ENCODE measurements around the gene TYW1B.
"Not testable (repeated sequence)": the region's sequence is repeated elsewhere in the genome, so short reads cannot be mapped to it uniquely, and the experiment has no call there.

TYW1B gene, protein sequence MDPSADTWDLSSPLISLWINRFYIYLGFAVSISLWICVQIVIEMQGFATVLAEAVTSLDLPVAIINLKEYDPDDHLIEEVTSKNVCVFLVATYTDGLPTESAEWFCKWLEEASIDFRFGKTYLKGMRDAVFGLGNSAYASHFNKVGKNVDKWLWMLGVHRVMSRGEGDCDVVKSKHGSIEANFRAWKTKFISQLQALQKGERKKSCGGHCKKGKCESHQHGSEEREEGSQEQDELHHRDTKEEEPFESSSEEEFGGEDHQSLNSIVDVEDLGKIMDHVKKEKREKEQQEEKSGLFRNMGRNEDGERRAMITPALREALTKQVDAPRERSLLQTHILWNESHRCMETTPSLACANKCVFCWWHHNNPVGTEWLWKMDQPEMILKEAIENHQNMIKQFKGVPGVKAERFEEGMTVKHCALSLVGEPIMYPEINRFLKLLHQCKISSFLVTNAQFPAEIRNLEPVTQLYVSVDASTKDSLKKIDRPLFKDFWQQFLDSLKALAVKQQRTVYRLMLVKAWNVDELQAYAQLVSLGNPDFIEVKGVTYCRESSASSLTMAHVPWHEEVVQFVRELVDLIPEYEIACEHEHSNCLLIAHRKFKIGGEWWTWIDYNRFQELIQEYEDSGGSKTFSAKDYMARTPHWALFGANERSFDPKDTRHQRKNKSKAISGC

DNA sequence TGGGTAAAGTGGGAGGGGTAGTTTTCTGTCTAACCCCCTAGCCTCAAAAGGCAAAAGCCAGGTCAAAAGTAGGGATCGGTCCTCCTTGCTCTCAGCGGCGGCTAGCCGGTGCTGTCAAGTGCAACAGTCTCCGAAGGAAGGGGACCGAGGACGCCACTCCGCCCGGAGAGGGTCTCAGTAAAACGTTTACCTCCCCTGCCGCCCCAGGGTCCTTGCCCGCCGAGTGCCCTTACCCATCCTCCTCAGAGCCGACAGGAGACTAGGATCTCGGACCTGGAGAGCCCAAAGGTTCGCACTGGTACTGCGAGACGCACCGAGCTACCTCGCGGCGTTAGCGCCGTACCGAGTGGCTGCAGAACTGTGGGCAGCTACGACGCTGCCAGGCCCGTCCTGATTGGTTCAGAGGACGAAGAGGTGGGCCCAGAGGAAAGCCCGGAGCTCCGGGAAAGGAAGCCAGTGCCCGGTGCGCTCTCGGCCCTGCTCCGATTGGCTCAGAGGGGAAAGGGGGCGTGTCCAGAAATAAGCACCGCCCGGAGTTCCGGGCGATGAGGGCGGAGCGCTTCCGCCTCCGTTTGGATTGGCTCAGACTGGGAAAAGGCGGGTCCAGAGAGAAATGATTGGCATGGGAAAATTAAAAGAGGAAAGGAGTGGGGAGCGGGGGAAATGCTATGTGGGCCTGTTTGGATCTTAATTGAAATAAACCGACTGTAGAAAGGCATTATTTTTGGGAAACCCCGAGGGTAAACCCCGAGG, at the start of gene TYW1B:
TSS of gene TYW1B (minus strand) at position 362 of the 753 bp plus-strand sequence. CDS start at position 237, 125 bp downstream.
- peak; percentile 81 to 94 for DNase-seq

GRCh38 chr7:72867591-72867990, 39.6 kb upstream of the TYW1B start:
- not testable (repeated sequence) for DNase-seq

DNA sequence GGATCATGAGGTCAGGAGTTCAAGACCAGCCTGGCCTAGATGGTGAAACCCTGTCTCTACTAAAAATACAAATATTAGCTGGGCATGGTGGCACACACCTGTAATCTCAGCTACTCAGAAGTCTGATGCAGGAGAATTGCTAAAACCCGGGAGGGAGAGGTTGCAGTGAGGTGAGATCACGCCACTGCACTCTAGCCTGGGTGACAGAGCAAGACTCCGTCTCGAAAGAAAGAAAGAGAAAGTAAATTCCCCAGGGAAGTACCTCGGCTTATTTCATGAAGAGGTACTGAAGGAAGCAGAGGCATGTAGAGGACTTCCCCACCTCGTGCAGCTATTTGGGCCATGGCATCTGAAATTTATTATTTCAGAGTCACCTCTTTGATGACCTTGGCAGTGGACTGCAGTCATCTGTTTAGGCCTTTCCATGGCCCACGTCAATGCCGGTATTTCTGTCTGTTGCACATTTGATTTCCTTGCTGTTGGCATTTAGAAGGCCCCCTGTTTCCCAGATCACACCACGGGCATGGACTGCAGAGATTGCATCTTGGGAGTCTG, 30.9 kb upstream of the TYW1B start:
- not testable (repeated sequence) for DNase-seq

- DNase-seq: peak in 1 of 2 experiments; percentile 8
These were observed 29.9 kb upstream of the TYW1B start for GRCh38 chr7:72857925-72858324.

- not testable (repeated sequence) for DNase-seq
These were observed 27.3 kb upstream of the TYW1B start for GRCh38 chr7:72855261-72855660.

DNA sequence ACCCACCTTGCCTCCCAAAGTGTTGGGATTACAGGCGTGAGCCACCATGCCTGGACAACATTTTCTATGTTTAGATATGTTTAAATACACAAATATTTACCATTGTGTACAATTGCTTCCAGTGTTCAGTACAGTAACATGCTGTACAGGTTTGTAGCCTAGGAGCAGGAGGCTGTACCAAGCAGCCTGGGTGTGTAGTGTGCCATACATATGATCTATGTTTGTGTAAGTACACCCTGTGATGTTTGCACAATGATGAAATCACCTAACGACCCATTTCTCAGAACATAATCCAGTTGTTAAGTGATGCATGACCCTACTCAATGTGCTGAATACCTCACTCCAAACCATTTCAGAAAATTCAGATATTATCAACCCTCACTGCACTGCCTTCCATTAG, 24.9 kb upstream of the TYW1B start:
- DNase-seq: not testable (repeated sequence)

DNA sequence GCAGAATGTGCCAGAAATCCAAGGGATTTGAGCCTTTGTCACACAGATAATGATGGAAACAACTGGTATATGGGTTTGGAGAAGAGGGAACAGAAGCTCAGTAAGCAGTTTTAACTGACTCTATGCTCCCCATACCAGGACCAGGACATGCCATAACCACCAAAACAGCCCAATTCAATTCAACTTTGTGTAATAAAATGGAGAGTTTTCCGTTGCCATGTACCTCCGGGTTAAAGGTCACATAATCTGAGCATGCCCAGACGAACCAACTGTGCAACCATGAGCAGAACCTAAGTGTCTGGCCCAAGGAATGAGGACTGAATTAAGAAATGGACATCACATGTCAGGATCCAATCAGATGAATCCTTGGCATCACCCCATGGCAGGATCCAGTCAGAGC, 22.7 kb upstream of the TYW1B start:
- not testable (repeated sequence) for DNase-seq

GRCh38 chr7:72844146-72844545, 16.1 kb upstream of the TYW1B start:
- DNase-seq: not testable (repeated sequence)

- DNase-seq: not testable (repeated sequence)
These were observed 15.2 kb upstream of the TYW1B start for GRCh38 chr7:72843166-72843565.

- DNase-seq: not testable (repeated sequence)
These were observed 13.0 kb upstream of the TYW1B start for GRCh38 chr7:72840966-72841511.

DNA sequence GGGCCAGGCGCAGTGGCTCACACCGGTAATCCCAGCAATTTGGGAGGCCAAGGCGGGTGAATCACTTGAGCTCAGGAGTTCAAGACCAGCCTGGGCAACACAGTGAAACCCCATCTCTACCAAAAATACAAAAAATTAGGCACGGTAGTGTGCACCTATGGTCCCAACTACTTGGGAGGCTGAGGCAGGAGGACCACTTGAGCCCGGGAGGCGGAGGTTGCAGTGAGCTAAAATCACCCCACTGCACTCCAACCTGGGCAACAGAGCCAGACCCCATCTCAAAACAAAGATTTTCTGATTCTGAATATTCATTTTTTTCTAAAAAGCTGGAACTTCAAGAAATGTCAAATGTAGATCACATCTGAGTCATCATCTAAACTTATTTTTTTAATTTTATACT, 10.3 kb upstream of the TYW1B start:
- not testable (repeated sequence) for DNase-seq

GRCh38 chr7:72837291-72837690, 9.3 kb upstream of the TYW1B start:
- DNase-seq: not testable (repeated sequence)

GRCh38 chr7:72830567-72830966, 2.6 kb upstream of the TYW1B start:
- DNase-seq: not testable (repeated sequence)

GRCh38 chr7:72829687-72830354, 1.8 kb upstream of the TYW1B start:
- DNase-seq: not testable (repeated sequence)

GRCh38 chr7:72829291-72829686, 1.3 kb upstream of the TYW1B start:
- DNase-seq: peak; percentile 83 to 96

GRCh38 chr7:72823765-72824732, 4.0 kb downstream of the TYW1B start:
- DNase-seq: peak in 1 of 2 experiments; percentile 18

- not testable (repeated sequence) for DNase-seq
These were observed 5.5 kb downstream of the TYW1B start for GRCh38 chr7:72822497-72822896.

DNA sequence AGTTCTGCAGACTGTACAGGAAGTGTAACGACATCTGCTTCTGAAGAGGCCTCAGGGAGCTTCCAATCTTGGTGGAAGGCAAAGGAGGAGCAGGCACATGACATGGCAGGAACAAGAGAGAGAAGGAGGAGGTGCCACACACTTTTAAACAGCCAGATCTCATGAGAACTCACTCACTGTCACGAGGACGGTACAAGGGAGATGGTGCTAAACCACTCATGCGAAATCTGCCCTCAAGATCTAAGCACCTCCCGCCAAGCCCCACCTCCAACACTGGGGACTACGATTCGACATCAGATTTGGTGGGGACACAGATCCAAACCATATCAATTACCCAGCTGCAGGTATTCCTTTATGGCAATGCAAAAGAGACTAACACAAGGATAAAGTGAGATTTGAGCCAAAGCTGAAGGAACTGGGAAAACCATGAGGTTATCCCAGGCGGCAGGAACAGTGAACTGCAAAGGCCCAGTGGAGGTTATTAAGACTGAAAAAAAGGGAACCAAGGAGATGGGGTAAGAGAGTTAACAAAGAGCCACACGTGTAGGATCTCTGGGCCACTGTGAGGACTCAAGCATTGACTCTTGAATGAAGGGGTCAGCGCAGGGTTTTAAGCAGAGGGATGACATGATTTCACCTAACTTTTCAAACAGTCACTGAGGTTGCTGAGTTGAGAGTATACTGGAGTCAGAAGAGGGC, 9.2 kb downstream of the TYW1B start:
- DNase-seq: not testable (repeated sequence)

DNA sequence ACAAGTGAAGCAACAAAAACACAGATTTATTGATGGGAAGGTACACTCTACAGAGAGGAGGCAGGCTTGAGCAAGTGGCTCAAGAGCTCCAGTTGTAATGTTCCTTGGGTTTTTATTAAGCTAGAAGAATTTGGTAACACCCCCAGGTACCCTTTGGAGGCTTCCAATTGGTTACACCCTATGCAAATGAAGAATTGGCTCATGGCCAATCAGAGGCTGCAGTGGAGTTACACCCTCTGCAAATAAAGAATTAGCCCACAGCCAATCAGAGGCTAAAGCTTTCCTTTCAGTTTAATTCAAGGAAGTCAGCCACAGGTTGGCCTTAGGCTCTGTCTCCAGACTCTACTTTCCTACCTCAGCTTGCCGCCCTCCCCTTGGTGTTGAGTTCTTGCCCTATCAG, 10.3 kb downstream of the TYW1B start:
- not testable (repeated sequence) for DNase-seq
